HUDEP-2 (cell line): Measurements from ENCODE around the gene PCDH10.

Experiments used
- DNase-seq, 76 experiments: peaks; one replicate each; lab custom pipeline; 2025; ENCODE audit not compliant: unreplicated experiment in 76 of 76; lab: John Stamatoyannopoulos, UW

PCDH10 gene

DNA sequence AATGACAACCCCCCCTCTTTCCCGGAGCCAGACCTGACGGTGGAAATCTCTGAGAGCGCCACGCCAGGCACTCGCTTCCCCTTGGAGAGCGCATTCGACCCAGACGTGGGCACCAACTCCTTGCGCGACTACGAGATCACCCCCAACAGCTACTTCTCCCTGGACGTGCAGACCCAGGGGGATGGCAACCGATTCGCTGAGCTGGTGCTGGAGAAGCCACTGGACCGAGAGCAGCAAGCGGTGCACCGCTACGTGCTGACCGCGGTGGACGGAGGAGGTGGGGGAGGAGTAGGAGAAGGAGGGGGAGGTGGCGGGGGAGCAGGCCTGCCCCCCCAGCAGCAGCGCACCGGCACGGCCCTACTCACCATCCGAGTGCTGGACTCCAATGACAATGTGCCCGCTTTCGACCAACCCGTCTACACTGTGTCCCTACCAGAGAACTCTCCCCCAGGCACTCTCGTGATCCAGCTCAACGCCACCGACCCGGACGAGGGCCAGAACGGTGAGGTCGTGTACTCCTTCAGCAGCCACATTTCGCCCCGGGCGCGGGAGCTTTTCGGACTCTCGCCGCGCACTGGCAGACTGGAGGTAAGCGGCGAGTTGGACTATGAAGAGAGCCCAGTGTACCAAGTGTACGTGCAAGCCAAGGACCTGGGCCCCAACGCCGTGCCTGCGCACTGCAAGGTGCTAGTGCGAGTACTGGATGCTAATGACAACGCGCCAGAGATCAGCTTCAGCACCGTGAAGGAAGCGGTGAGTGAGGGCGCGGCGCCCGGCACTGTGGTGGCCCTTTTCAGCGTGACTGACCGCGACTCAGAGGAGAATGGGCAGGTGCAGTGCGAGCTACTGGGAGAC is 1.6 kb downstream of the PCDH10 start:
- no peak for DNase-seq

DNA sequence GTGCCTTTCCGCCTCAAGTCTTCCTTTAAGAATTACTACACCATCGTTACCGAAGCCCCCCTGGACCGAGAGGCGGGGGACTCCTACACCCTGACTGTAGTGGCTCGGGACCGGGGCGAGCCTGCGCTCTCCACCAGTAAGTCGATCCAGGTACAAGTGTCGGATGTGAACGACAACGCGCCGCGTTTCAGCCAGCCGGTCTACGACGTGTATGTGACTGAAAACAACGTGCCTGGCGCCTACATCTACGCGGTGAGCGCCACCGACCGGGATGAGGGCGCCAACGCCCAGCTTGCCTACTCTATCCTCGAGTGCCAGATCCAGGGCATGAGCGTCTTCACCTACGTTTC is 2.2 kb downstream of the PCDH10 start:
- DNase-seq = no peak

DNA sequence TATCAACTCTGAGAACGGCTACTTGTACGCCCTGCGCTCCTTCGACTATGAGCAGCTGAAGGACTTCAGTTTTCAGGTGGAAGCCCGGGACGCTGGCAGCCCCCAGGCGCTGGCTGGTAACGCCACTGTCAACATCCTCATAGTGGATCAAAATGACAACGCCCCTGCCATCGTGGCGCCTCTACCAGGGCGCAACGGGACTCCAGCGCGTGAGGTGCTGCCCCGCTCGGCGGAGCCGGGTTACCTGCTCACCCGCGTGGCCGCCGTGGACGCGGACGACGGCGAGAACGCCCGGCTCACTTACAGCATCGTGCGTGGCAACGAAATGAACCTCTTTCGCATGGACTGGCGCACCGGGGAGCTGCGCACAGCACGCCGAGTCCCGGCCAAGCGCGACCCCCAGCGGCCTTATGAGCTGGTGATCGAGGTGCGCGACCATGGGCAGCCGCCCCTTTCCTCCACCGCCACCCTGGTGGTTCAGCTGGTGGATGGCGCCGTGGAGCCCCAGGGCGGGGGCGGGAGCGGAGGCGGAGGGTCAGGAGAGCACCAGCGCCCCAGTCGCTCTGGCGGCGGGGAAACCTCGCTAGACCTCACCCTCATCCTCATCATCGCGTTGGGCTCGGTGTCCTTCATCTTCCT is 2.7 kb downstream of the PCDH10 start:
- DNase-seq = no peak

DNA sequence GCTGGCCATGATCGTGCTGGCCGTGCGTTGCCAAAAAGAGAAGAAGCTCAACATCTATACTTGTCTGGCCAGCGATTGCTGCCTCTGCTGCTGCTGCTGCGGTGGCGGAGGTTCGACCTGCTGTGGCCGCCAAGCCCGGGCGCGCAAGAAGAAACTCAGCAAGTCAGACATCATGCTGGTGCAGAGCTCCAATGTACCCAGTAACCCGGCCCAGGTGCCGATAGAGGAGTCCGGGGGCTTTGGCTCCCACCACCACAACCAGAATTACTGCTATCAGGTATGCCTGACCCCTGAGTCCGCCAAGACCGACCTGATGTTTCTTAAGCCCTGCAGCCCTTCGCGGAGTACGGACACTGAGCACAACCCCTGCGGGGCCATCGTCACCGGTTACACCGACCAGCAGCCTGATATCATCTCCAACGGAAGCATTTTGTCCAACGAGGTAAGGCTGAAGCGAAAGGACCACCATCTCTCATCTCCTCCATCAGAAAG is 3.3 kb downstream of the PCDH10 start:
- DNase-seq = no peak

DNA sequence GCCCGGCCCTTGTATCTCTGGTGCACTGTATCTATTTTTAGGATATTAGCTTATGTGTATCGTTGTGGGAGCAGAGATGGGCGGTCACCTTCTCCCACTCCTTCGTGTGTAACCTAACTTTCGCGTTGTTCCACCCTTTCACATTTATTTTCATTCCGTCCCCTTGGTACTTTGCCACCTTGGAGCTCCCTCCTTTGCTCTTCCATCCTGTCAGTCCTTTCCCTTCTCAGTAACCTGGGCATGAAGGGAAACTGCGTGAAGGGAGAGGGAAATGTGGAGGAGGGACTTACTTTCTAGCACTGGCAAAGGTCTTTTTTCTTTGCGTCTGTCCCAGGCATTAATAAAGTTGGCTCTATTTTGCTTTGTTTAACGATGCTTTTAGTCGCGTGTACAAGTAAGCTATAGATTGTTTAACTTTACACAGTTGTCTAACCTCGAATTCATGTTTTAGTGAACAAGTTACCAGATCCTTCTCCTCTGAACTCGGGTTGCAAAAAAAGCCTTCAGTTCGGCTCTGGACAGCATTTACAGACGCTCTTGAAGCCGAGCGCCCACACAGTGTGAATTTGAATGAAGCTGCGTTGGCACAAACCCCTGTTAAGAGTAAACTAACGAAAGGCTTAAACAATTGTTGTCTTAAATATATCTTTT is 3.9 kb downstream of the PCDH10 start:
- DNase-seq = no peak

DNA sequence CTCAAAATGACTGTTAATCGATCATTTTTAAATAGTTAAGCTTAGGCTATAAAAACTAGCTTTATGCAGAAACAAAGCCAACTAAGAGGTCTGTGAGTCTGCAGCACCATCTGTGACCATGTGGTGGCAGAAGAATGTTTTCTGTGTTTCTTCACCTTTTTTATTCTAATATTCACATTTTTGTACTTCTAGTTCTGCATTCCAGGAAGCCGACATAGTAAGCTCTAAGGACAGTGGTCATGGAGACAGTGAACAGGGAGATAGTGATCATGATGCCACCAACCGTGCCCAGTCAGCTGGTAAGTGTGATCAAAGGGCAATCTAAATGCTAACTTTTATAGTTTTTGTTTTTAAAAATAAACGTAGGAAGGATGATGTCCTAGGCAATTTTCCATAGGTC is 5.6 kb downstream of the PCDH10 start:
- DNase-seq = no peak

DNA sequence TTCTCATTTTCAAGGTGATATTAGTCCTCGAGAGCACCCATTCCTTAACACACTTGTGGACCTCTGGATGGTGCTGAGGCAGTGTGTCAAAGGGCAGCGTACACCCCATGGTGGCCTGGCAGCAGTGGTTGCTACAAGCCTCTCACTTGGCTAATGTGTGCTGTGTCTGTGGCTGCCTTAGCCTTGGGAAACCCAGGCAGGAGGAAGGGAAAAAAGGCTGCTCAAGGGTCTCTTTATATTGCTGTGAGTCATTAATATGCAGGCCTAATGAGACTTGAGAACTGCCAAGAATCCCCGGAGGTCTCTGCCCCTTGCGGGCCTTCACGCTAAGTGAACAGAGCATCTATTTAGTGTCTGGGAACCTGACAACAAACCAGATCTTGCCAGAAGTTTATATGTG is 7.0 kb downstream of the PCDH10 start:
- DNase-seq = no peak

DNA sequence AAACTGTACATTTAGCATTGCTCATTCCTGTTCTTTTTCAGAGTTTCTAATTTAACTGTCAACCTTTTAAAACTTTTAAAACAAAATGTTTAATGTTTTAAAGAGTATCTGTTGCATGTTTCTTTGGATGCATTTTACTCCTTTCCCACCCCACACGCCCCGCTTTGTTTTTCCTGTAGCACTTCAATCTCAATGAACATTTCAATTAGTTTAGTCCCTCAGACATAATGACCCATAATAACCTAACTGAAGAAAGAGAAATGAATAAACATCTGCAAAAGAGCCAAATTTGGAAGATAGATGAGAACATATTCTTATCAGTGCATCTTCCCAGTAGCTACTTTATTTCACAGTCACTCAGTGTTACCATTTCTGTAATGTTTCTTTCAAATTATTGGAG is 7.5 kb downstream of the PCDH10 start:
- DNase-seq = no peak

DNA sequence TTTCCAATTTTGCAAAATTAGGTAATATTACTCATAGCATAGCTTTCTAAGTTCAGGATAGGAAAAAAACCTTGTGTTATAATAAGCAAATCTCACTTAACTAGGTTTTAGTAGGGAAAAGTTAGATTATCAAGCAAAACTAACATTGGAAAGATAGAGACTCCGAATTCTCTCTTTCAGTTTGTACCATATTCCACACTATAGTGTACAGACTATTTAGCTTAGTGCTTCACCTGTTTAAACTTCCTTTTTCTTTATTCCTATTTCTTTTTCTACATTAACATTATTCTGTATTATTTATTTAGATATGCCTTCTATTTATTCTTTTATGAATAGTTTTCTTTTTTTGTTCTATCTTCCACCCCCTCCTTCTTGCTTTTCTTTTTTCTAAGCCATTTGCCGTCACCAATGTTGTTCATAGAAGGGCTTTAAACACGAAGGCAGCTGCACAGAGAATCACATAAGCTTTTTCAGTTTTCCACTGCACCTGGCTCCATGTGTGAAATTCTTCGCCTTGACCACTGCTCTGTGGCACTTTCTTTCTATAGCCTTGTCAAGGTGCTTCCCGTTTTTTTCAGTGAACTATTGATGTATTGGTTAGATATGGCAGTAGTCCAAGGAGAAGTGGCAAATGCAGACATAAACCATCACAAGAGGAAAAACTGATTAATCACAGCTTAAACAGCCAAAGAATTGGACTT is 8.5 kb downstream of the PCDH10 start:
- DNase-seq = peak in 1 of 76 experiments; percentile 1

DNA sequence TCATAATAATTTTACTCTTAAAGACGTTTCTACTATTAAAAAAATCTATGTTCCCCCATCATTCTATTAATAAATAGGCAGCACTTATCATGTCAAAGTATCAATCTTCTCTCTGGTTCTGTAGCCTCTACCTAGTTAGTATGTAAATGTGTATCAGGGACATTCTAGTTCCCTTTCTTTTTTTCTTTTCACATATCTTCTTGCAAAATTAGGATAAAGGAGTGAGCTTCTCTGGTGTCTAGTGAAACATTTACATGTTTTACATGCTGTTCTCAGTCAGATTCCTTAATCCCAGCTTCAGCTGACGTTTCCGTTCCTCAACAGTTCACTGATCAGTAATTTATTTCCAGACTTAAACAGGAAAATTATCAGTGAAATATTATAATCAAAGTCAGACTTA is 11.8 kb downstream of the PCDH10 start:
- no peak for DNase-seq

DNA sequence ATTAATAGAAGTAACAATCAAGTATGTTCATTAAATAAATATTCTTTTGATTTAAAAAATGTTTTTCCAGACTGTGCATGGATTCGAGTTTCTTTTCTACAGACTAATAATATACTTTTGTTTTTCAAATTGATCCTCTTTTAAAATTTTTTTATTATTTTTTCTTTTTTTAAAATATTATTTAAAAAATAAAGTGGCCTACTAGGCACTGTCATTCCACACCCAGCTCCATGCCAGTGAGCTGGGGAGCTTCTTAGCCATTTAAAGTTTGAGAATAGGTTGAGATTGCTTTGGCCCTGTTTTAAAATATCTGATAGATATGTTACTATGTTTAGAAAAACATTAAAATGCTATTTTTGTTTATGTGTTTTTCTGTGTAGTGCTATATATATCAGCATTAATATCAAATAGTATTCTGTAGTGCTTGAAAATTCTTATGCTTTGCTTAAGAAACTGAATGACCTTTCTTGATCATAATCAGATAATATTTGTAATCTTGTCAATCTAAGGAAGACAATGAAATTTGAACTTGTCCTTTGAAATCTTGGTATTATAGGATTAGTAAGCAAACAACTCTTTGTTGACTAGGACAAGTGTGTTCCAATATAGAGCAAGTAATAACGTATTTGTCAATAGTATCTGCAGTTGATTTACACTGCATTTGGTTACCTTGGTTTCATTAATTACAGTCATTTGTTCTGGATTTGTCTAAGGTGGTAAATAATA is 12.6 kb downstream of the PCDH10 start:
- no peak for DNase-seq

DNA sequence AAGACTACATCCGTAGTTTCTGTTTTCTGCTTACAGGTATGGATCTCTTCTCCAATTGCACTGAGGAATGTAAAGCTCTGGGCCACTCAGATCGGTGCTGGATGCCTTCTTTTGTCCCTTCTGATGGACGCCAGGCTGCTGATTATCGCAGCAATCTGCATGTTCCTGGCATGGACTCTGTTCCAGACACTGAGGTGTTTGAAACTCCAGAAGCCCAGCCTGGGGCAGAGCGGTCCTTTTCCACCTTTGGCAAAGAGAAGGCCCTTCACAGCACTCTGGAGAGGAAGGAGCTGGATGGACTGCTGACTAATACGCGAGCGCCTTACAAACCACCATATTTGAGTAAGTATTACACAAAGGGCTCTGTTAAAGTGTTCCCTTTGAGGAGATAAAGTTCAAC is 13.8 kb downstream of the PCDH10 start:
- no peak for DNase-seq

DNA sequence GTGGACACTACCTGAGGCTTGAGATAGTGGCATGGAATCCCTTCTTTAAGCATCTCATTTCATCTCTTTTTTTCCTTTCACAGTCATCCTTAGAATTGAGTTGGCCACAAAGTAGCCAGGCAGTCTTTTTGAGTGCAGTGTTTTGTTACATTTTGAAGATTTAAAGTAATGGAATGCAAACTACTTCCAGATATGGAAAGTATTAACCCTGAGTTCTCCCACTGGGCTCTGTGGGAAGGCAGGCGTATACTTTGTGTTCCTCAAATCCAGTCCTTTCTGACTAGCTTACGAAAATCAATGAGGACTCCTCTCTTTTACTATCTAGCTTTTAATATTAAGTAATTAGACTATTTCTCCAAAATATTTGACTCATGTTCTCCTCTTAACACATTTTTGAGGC is 29.9 kb downstream of the PCDH10 start:
- DNase-seq = no peak

DNA sequence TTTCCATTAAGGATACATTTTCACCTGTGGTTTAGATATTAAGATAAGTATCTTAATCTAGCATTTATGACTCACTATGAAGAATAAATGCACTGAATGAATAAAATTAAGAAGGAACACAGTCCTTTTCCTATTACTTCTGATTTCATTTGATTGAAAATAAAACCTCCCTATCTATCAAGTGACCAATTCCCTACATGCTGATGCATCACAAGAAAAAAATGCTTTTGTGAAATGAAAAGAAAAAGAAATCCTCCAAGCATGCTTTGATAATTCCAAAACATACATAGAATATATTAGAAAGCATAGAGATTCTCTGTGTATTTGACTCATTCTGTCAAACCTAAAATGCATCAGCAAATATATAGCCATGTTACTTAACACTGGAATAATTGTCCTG is 37.1 kb downstream of the PCDH10 start:
- DNase-seq = no peak

DNA sequence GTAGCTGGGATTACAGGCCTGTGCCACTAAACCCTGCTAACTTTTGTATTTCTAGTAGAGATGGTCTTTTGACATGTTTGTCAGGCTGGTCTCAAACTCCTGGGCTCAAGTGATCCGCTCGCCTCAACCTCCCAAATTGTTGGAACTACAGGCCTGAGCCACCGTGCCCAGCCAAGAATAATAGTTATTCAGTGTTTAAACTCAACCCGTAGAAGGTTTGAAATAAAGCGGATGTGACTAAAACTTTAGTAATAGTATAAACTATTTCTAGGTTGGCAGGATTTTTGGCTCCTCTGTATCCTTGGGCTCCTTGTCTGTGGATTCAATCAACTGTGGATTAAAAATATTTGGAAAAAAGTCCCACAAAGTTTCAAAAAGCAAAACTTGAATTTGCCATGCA is 37.8 kb downstream of the PCDH10 start:
- DNase-seq = no peak

DNA sequence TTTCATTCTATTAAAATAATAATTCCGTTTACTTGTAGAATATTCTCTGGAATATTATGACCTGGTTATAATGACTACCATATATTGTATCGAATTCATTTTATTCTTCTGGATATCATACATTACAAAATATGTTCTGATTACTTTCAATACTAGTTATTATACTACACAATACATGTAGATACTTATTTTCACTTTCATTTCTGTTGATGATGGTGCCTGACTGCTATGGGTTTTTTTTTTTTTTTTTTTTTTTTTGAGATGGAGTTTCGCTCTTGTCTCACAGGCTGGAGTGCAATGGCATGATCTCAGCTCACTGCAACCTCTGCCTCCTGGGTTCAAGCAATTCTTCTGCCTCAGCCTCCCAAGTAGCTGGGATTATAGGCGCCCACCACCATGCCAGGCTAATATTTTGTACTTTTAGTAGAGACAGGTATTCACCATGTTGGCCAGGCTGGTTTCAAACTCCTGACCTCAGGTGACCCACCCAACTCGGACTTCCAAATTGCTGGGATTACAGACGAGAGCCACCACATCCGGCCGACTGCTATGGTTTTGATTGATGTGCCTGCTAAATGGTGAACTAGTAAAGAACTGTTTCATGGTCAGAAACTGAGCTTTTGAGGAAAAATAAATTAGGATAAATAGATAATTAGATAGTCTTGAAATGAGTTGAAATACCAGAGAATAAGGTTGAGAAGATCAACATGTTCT is 39.5 kb downstream of the PCDH10 start:
- DNase-seq = no peak

DNA sequence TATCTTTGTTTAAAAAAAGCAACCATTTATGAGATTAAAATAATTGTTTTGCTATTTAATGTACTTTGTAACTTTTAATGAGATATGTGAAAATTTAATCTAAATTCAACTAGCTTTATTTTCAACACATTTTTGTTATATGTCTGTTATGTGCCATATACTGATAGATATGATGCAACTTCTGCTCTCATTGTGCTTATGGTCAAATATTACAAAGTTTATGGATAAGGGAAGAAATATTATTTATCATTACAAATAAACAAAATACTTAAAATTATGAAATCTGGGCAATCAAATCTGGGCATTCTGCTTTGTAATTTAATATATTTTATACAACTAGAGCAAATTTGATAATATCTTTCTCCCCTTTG is 40.0 kb downstream of the PCDH10 start:
- no peak for DNase-seq

DNA sequence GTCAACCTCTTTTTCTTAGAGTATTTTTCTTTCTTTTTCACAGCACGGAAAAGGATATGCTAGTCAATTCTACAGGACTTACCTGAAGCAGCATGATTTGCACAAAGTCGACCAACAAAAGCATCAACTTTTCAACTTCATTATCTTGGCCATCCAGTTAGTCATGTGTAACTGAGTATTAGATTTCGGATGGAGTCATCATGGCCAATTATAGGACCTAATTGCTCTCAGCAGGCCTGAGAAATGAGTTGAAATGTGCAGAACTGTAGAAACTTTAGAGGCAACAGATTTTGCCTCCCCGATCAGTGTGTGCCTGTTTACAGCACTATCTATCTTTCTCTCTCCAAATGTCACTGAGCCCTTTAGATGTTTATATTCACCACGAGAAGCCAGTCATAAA is 41.0 kb downstream of the PCDH10 start:
- DNase-seq = no peak

DNA sequence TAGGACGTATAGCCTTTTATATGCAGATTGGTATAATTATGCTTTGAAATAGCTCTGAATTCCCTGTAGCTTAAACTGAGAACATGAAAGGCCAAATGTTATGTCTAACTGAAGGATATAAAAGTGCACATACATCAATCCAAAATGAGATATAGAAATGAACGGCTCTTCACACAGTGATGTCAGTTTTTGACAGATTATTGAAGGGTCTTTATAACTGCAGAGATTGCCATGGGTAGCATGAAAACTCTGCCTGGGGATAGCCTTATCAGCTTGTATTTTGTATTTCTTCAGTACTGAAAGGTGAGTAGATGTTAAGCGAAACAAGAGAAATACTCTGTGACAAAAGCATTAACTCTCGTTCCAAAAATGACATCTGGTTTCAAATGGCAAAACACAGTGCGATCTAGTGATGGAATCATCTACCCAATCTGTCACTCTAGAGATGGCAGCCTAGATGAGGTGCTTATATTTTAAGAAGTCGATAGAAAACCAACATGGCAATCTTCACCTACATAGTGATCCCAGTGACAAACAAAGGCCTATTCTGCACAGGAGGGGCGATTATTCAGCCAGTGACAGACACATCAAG is 59.7 kb downstream of the PCDH10 start:
- no peak for DNase-seq

DNA sequence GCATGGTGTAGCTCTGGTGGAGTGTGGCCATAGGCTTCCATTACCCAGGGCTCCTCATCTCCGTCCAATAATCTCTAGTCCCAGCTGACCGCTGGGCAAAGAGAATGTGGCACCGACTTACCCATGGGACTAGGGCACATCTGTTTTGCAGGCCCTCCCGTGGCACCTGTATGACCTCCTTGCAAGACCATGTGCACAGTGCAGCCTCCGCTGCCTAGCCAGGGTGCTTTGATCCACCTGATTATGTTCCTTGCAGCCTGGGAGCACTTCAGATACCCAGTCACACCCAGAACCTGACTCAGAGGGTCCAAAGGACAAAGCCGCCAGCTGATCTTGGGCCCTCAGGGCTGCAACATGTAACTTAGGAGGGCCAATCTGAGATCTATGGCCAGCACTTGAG is 84.8 kb downstream of the PCDH10 start:
- DNase-seq = no peak
